OCI-LY3 (cell line): Measurements from ENCODE around the gene LINGO4.

Experiments
- H2AFZ ChIP-seq: fragments of 200-600, 300-600 bp; shearing (Covaris generic); 2 replicates; pipeline ENCODE4 v1.6.0; 2014; ENCODE audit warnings: antibody characterized with exemption, low read depth, low read length
- H3K27ac ChIP-seq: fragments of 200-600, 300-600 bp; sonication (generic); 2 replicates; pipeline ENCODE4 v1.5.1; 2014; ENCODE audit warnings: mild to moderate bottlenecking, low read length, moderate library complexity, mixed read lengths
- H3K27me3 ChIP-seq: fragments of 200-600, 300-600 bp; sonication (generic); 2 replicates; pipeline ENCODE4 v1.6.1; 2014; ENCODE audit warnings: low read depth, low read length, mixed read lengths
- H3K36me3 ChIP-seq: fragments of 200-600, 300-600 bp; sonication (generic); replicated peaks from 2 replicates; pipeline ENCODE3; 2014; ENCODE audit warnings: low read depth, low read length, mixed read lengths
- H3K4me1 ChIP-seq: fragments of 300-600, 200-600 bp; sonication (generic); 2 replicates; pipeline ENCODE4 v1.6.1; 2014; ENCODE audit warnings: low read length, mixed read lengths
- H3K4me2 ChIP-seq: fragments of 200-600, 300-600 bp; sonication (generic); 2 replicates; pipeline ENCODE4 v1.6.1; 2014; ENCODE audit warnings: low read length, mixed read lengths
- H3K4me3 ChIP-seq: fragments of 300-600, 200-600 bp; sonication (generic); 2 replicates; pipeline ENCODE4 v1.5.1; 2014; ENCODE audit warnings: antibody characterized with exemption, mild to moderate bottlenecking, low read length, moderate library complexity
- H3K79me2 ChIP-seq: fragments of 300-600, 200-600 bp; shearing (Covaris generic); 2 replicates; pipeline ENCODE4 v1.6.1; 2014; ENCODE audit warnings: mild to moderate bottlenecking, low read length, mixed read lengths
- H3K9ac ChIP-seq: fragments of 300-600, 200-600 bp; shearing (Covaris generic); 2 replicates; pipeline ENCODE4 v1.6.0; 2014; ENCODE audit warnings: mild to moderate bottlenecking, low read length, moderate library complexity
- H3K9me3 ChIP-seq: fragments of 200-600, 300-600 bp; shearing (Covaris generic); 2 replicates; pipeline ENCODE4 v1.6.1; 2014; ENCODE audit warnings: low read length, mixed read lengths; ENCODE audit not compliant: insufficient read depth
- H4K20me1 ChIP-seq: fragments of 200-600, 300-600 bp; sonication (generic); 2 replicates; pipeline ENCODE4 v1.6.1; 2016; ENCODE audit warnings: low read length, mixed read lengths; ENCODE audit not compliant: insufficient read depth
- EZH2phosphoT487 ChIP-seq: fragments of 200-600 bp; shearing (Covaris generic); IDR thresholded peaks from 2 replicates; pipeline ENCODE4 v1.6.1; 2018; ENCODE audit warnings: antibody characterized with exemption, mixed run types, low read depth
- TF ChIP-seq, protein P1 (sequence below): fragments of 200-600, 300-600 bp; sonication (generic); IDR thresholded peaks from 2 replicates; pipeline ENCODE4 v1.5.1; 2014; ENCODE audit warnings: antibody characterized with exemption, low read length, low read depth

LINGO4 gene

DNA sequence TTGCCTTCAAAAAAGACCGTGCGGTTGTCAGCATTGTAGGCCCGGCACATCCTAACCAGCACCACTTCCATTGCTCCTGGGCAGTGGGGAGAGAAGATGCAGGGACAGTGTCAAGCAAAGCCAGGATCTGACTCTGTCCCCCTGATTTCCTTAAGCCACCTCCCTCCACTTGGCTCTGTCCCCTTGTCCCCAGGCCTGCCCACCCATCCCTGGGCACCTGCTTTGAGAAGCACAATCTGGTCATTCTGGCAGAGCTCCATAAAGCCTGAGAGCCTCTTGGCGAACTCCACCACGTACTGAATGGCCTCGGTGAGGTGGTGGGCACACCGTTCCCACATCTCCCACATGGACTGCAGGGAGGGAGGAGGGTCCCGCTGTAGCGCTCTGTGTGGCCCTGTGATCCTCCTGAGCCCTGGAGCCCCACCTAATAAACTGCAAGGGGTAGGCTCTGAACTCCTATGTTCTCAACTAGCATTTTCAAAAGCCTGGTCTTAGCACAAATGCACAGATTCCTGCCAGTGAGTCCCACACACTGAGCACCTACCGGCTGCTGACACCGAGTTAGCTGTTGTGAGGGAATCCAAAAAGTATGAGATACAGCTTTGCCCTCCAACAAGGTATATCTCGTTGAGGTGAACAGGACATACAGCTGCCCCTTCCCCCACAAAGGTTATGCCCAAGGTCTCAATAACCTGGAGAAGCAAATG, 8.2 kb upstream of the LINGO4 start:
- Histone ChIP-seq H3K79me2 (no peaks in the 10 kb centered on the region), H3K27ac (no peak overlapping the region), H3K36me3 (no peaks in the 10 kb centered on the region), H3K4me1 (peaks cover 12% of the 10 kb centered on the region), H4K20me1 (no peaks in the 10 kb centered on the region), H3K4me2 (no peak overlapping the region), H3K27me3 (no peaks in the 10 kb centered on the region), H3K9me3 (no peaks in the 10 kb centered on the region), H3K4me3 (no peak overlapping the region), H3K9ac (no peak overlapping the region), H2AFZ (no peak overlapping the region)
- no peak for TF ChIP-seq EZH2phosphoT487
- TF ChIP-seq, protein P1, sequence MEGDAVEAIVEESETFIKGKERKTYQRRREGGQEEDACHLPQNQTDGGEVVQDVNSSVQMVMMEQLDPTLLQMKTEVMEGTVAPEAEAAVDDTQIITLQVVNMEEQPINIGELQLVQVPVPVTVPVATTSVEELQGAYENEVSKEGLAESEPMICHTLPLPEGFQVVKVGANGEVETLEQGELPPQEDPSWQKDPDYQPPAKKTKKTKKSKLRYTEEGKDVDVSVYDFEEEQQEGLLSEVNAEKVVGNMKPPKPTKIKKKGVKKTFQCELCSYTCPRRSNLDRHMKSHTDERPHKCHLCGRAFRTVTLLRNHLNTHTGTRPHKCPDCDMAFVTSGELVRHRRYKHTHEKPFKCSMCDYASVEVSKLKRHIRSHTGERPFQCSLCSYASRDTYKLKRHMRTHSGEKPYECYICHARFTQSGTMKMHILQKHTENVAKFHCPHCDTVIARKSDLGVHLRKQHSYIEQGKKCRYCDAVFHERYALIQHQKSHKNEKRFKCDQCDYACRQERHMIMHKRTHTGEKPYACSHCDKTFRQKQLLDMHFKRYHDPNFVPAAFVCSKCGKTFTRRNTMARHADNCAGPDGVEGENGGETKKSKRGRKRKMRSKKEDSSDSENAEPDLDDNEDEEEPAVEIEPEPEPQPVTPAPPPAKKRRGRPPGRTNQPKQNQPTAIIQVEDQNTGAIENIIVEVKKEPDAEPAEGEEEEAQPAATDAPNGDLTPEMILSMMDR = no peak

DNA sequence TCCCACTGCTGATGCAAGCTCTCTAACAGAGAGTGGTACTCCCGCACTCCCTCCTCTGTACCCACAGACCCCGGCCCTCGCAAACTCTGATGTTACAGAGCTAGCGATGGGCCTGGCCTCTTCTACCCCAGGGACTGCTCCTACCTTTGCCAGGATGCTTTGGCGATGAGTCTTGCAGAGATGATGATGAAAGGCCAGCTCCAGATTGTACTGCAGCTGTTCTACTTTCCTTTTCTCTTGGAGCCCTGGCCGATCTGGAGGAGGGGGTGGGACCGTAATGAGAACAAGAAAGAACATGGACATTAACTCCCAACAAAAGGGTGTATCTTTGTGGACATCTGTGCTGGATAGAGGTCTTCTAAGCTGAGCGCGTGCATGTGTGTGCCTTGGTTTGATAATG, 6.0 kb upstream of the LINGO4 start:
- no peaks in the 10 kb centered on the region for H3K36me3 ChIP-seq
- H3K4me3 ChIP-seq = no peak overlapping the region
- no peak overlapping the region for H3K4me2 ChIP-seq
- H4K20me1 ChIP-seq = no peaks in the 10 kb centered on the region
- H3K27ac ChIP-seq = no peak overlapping the region
- H3K79me2 ChIP-seq = no peaks in the 10 kb centered on the region
- 0 out of 2 replicates have a peak, but pooled peaks cover 2% of the 10 kb centered on the region for H3K27me3 ChIP-seq
- TF ChIP-seq EZH2phosphoT487 = no peak
- TF ChIP-seq, protein P1 = no peak
- H3K4me1 ChIP-seq = no peaks in the 10 kb centered on the region
- H2AFZ ChIP-seq = no peak overlapping the region
- no peak overlapping the region for H3K9ac ChIP-seq
- H3K9me3 ChIP-seq = no peaks in the 10 kb centered on the region

DNA sequence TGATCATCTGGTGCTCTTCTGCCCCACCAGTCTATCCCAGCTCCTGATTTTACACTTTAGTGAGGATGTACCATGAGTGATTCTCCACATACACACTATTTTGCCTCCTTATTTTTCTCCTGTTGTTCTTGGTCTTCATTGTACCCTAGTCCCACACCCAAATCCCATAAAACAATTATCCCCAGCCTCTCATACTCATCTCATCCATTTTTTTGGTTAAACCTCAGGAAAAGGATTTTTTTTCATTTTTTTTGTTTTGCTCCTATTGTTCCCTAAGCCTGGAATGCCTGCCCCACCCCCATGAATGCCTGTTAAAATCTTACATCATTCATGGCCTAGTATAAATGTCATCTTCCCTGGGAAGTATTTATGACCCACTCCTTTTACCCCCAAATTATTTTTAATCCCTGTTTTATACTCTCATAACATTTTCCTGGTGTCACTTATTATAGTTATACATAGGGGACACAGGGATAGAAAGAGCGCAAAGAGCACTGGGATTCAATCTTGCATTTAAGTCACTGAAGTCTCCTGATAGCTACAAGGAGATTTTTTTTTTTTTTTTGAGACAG, 4.9 kb upstream of the LINGO4 start:
- Histone ChIP-seq H3K9me3 (no peaks in the 10 kb centered on the region), H2AFZ (no peak overlapping the region), H3K27me3 (peaks cover 9% of the 10 kb centered on the region), H3K4me3 (no peak overlapping the region), H3K36me3 (no peaks in the 10 kb centered on the region), H4K20me1 (no peaks in the 10 kb centered on the region), H3K27ac (no peak overlapping the region), H3K4me2 (no peak overlapping the region), H3K4me1 (no peaks in the 10 kb centered on the region), H3K9ac (no peak overlapping the region), H3K79me2 (no peaks in the 10 kb centered on the region)
- TF ChIP-seq, protein P1 = no peak
- TF ChIP-seq EZH2phosphoT487 = no peak

DNA sequence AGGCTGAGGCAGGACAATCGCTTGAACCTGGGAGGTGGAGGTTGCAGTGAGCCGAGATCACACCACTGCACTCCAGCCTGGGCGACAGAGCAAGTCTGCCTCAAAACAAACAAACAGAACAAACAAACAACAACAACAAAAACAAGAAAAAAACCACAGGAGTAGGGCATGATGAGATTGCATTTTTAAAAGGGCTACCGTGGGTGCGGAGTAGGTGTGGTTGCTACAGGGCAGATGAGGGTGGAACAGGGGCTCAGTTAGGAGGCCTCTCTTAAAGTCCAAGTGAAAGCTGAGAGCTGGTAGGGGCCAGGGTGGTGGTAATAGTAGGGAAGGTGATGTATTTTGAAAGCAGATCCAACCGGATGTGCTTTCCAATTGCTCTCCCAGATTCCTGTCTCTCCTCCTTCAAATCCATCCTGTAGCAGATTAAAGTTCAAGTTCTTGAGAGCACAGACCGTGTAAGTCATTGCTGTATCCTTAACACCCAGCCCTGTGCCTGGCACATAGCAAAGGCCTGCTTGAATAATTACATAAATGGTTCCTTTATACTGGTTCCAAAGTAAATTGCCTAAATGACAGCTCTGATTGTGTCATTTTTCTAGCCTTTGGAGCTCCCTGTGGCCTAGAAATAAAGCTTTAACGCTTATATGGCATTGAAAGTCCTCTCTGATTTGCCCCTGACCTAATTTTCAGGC, 4.2 kb upstream of the LINGO4 start:
- Histone ChIP-seq H3K4me3 (no peak overlapping the region), H3K27me3 (peaks cover 16% of the 10 kb centered on the region), H3K4me1 (peaks cover 3% of the 10 kb centered on the region; the same call in 1 of the 2 replicates), H4K20me1 (no peaks in the 10 kb centered on the region), H3K36me3 (no peaks in the 10 kb centered on the region), H3K9ac (no peak overlapping the region), H3K9me3 (no peaks in the 10 kb centered on the region), H3K27ac (no peak overlapping the region), H3K79me2 (no peaks in the 10 kb centered on the region), H3K4me2 (no peak overlapping the region), H2AFZ (no peak overlapping the region)
- no peak for TF ChIP-seq EZH2phosphoT487
- TF ChIP-seq, protein P1 = no peak
